Measurements from ENCODE around the gene MDFI. TPM values are rescaled to one million over a fixed set of nuclear protein-coding genes. Genes with fewer than 3 reads are reported as not detected.

The MDFI gene
- total RNA-seq, 2 donors from 2014 or later: 4.9 to 6.7 TPM

DNA sequence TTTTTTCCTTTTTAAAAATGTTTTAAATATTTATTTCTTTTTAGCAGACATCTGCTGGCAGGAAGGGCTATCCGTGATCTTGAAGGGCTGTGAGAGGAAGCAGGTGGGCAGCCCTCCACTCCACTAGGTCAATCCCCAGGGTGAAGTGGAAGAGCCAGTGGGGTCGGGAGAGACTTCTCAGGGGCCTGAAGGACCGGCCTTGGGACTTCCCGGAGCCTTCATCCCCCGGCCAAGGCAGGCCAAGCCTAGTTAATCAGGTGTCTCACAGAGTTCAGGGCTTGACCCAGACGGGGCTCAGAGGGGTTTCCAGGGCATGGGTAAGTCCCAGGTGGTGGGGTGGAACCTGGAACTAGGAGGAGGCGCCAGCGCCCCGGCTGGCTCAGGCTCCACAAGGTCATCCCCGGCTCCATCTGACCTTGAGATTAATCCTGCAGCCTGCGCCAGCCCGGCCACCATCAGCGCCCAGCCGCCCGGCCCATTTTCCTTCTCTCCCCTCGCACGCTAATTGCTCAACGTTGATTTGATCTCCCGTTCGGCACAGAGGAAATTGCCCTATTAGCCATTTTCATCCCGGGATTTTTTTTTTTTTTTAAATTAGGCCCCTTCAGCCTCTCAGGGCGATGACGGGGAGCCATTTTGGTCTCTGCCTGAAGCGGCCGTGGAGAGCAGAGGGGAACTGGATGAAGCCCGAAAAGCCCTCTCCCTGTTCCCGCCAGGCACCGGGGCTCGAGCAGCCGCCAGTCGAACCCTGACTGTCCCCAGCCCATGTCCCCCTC lies 44.4 kb downstream of the MDFI start:
- WGBS, 2 donors: 24 to 34% methylated on average over 25 to 29 of the region's 31 CpGs
- Histone ChIP-seq H3K27ac (peak overlapping the region in 3 of 4 donors; percentile 24 to 65 (median 47)), H3K9me3 (no peaks in the 10 kb centered on the region), H3K27me3 (no peaks in the 10 kb centered on the region), H3K36me3 (replicated peaks in 1 of 2; ENCODE audit: insufficient read depth in 1 of 2, low read depth in 2 of 2) (no peaks in the 10 kb centered on the region), H3K4me1 (peaks cover 16% of the 10 kb centered on the region), H3K4me3 (no peak overlapping the region)
- TF ChIP-seq, protein P1, sequence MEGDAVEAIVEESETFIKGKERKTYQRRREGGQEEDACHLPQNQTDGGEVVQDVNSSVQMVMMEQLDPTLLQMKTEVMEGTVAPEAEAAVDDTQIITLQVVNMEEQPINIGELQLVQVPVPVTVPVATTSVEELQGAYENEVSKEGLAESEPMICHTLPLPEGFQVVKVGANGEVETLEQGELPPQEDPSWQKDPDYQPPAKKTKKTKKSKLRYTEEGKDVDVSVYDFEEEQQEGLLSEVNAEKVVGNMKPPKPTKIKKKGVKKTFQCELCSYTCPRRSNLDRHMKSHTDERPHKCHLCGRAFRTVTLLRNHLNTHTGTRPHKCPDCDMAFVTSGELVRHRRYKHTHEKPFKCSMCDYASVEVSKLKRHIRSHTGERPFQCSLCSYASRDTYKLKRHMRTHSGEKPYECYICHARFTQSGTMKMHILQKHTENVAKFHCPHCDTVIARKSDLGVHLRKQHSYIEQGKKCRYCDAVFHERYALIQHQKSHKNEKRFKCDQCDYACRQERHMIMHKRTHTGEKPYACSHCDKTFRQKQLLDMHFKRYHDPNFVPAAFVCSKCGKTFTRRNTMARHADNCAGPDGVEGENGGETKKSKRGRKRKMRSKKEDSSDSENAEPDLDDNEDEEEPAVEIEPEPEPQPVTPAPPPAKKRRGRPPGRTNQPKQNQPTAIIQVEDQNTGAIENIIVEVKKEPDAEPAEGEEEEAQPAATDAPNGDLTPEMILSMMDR (IDR thresholded peaks at IDR 0.05): peak in 1 of 7 experiments; percentile 3
- no peak for TF ChIP-seq POLR2A (IDR thresholded peaks at IDR 0.05)
- ATAC-seq (peak; percentile 18), DNase-seq (peak; percentile 59 to 70 (median 62))
- intact Hi-C loops (cut with DNase I): loop anchor here (10.0 kb wide), 1 partner anchor 218 kb away; no protein-coding TSS in a partner anchor

DNA sequence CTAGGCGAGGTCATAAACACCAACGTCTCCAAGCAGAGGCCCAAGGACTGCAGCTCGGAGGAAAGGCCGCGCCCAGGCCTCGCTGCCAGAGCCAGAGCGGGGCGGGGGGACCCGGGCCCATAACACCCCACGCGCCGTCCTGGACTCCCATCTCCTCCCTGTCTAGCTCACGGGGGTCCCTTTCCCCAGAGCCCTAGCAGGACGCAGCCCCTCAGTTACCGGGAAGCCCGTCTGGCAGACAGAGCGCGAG lies 44.9 kb downstream of the MDFI start:
- no peaks in the 10 kb centered on the region for H3K9me3 ChIP-seq
- no peak overlapping the region for H3K4me3 ChIP-seq
- DNase-seq (no peak), ATAC-seq (no peak)
- H3K4me1 ChIP-seq: peaks cover 16% of the 10 kb centered on the region
- no peaks in the 10 kb centered on the region for H3K36me3 ChIP-seq (replicated peaks in 1 of 2; ENCODE audit: insufficient read depth in 1 of 2, low read depth in 2 of 2)
- no peaks in the 10 kb centered on the region for H3K27me3 ChIP-seq
- WGBS, 2 donors: 35 to 68% methylated on average over 5 to 18 of the region's 18 CpGs
- intact Hi-C loops (cut with DNase I): loop anchor here (10.0 kb wide), 1 partner anchor 218 kb away; no protein-coding TSS in a partner anchor
- TF ChIP-seq, protein P1 (IDR thresholded peaks at IDR 0.05): no peak
- no peak for TF ChIP-seq POLR2A (IDR thresholded peaks at IDR 0.05)
- H3K27ac ChIP-seq: peak overlapping the region in 1 of 4 donors; percentile 24

DNA sequence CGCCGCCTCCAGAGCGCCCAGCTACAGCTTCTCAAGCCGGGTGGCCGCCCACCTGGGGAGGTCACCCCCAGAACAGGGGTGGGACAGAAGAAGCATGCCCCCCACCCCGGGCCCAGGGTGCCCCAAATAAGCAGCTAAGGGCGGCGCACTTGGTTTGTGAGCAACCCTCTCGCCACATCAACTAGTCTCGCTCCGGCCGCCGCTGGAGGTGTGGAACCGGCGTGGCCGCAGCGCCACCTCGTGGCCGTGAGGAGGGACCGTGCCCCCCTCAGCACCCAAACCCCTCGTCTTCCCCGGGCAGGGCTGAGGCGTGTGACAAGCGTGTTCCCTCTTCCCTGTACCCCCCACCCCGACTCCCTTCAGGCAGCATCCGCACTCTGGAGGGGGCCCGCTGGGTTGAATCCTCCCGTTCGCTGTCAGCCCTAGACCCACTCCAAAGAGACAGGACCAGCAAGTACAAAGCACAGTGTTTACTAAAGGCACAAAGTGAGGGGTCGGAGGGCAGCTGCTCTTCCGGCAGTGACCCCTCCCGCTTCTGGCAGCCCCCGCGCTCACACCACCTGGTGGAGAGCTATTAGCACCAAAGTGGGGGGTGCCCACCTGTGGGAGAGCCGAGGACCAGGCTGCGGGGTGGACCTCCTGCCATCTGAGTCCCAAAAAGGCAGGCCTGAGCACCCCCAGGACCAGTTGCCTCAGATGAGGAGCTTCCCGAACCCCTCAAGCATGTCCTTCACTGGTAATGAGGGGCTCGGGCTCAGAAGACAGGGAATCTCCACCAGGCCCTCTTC lies 45.4 kb downstream of the MDFI start:
- WGBS, 2 donors: 40 to 52% methylated on average over 25 to 35 of the region's 38 CpGs
- peak overlapping the region in 1 of 4 donors; percentile 24 for H3K27ac ChIP-seq
- no peaks in the 10 kb centered on the region for H3K27me3 ChIP-seq
- peak; percentile 41 for ATAC-seq
- no peak overlapping the region for H3K4me3 ChIP-seq
- H3K36me3 ChIP-seq (replicated peaks in 1 of 2; ENCODE audit: insufficient read depth in 1 of 2, low read depth in 2 of 2): no peaks in the 10 kb centered on the region
- intact Hi-C loops (cut with DNase I): loop anchor here (10.0 kb wide), 1 partner anchor 219 kb away; no protein-coding TSS in a partner anchor
- no peaks in the 10 kb centered on the region for H3K9me3 ChIP-seq
- H3K4me1 ChIP-seq: peaks cover 16% of the 10 kb centered on the region
- peak; percentile 65 to 79 (median 76) for DNase-seq
- TF ChIP-seq, protein P1 (IDR thresholded peaks at IDR 0.05): peak; percentile 77 to 83 (median 79)
- TF ChIP-seq POLR2A (IDR thresholded peaks at IDR 0.05): no peak

DNA sequence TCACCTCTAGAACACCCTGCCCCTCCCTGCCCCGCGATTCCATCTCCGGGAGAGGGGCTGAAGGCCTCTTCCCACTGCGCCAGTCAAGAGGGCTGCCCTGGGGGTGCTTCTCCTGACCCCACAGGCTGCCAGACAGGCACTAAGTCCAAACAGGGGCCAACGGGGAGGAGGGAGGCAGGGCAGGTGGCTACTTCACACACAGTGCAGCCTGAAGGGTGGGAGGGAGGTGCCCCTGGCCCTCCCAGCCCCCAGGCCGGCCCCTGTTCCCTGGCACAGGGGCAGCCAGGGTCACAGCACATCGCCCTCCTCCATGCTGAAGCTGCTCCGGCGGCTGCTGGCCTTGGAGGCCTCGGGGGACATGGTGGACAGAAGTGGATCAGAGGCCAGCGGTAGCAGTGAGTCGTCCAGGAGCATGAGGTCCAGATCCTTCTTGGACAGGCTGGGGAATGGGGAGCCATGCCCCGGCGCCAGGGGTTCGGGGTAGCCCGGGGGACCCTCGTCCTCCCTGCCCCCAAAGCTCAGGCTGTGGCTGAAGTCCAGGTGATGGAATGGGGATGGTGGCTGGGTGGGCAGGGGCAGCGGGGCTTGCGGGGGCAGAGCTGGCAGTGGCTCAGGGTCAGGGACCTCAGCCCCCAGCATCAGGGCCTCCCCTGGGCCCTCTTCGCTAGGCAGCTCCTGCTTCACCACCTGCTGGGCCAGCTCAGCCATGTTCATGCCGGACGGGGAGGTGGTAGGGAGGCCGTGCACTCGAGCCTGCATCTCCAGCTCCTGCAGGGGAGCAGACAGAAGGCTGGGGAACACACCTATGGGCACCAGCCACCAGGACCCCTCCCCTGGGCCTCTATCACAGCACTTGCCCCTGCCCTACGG lies 46.3 kb downstream of the MDFI start:
- WGBS, 2 donors: 85 to 93% methylated on average over 6 to 20 of the region's 25 CpGs
- no peaks in the 10 kb centered on the region for H3K36me3 ChIP-seq (replicated peaks in 1 of 2; ENCODE audit: insufficient read depth in 1 of 2, low read depth in 2 of 2)
- DNase-seq (no peak), ATAC-seq (no peak)
- intact Hi-C loops (cut with DNase I): loop anchor here (10.0 kb wide), 1 partner anchor 220 kb away; no protein-coding TSS in a partner anchor
- no peaks in the 10 kb centered on the region for H3K9me3 ChIP-seq
- no peaks in the 10 kb centered on the region for H3K27me3 ChIP-seq
- TF ChIP-seq, protein P1 (IDR thresholded peaks at IDR 0.05): no peak
- TF ChIP-seq POLR2A (IDR thresholded peaks at IDR 0.05): no peak
- no peak overlapping the region for H3K27ac ChIP-seq
- H3K4me1 ChIP-seq: peaks cover 16% of the 10 kb centered on the region
- H3K4me3 ChIP-seq: no peak overlapping the region

All from body of pancreas (tissue), 4 donors.